Tibial nerve (tissue), 4 donors: ENCODE measurements around the gene CDKN1A. TPM values are rescaled to one million over a fixed set of nuclear protein-coding genes. Genes with fewer than 3 reads are reported as not detected.

ENCODE experiments used
- DNase-seq, 2 donors: peaks; one replicate each; pipeline ENCODE4 v3.0.0-alpha.2; 2019; ENCODE audit warnings: low spot score in 2 of 2
- H3K27ac ChIP-seq, 4 donors: fragments of 200-600 bp; sonication (generic) in 3 of 4; one replicate each; pipeline ENCODE4 v1.5.1; 2017 to 2019; ENCODE audit warnings: mild to moderate bottlenecking in 1 of 4
- H3K27me3 ChIP-seq, 2 donors: fragments of 200-600 bp; sonication (generic) in 1 of 2; one replicate each; pipeline versions ENCODE4 v1.5.1 to v1.6.0; 2017 to 2019
- H3K36me3 ChIP-seq, 3 donors: fragments of 200-600 bp; sonication (generic); one replicate each; pipeline ENCODE4 v1.5.1; 2018 to 2019
- H3K4me1 ChIP-seq, 4 donors: fragments of 200-600 bp; sonication (generic) in 3 of 4; one replicate each; pipeline ENCODE4 v1.5.1; 2017 to 2019
- H3K4me3 ChIP-seq, 4 donors: fragments of 200-600 bp; sonication (generic) in 3 of 4; one replicate each; pipeline ENCODE4 v1.5.1; 2017 to 2019; ENCODE audit warnings: mild to moderate bottlenecking in 1 of 4, moderate library complexity in 1 of 4
- H3K9me3 ChIP-seq, 4 donors: fragments of 200-600 bp; sonication (generic) in 3 of 4; one replicate each; pipeline ENCODE4 v1.5.1; 2017 to 2019
- EP300 ChIP-seq, 2 donors: sonication (generic); formaldehyde crosslinking; IDR thresholded peaks; one replicate each; pipeline ENCODE4 v1.6.1; 2017; ENCODE audit warnings: antibody characterized with exemption in 2 of 2, mild to moderate bottlenecking in 1 of 2
- POLR2A ChIP-seq, 2 donors: fragments of 450-650 bp; IDR thresholded peaks; one replicate each; pipeline ENCODE4 v1.6.1; 2017; ENCODE audit warnings: antibody characterized with exemption in 2 of 2, mild to moderate bottlenecking in 2 of 2, moderate library complexity in 2 of 2
- WGBS, 2 donors: methylation state at CpG; one replicate each; pipeline ENCODE4 v1.1.5; 2018; 5-methylcytosine and 5-hydroxymethylcytosine counted together
- small RNA-seq: library from RNA; depleted of rRNA; stranded (forward); fragments of <200 nt; gene quantifications from one replicate; pipeline ENCODE3, GENCODE V24; 2016
- total RNA-seq, 4 donors: library from RNA; depleted of rRNA; stranded (reverse); fragments of >200 nt; gene quantifications; one replicate each; pipeline ENCODE4 v1.1.0, GENCODE V29; 2016
- TF ChIP-seq, protein P1 (sequence below), 5 experiments: fragments of 200-600 bp in 3 of 5; fragments of 450-650 bp in 2 of 5; sonication (generic) in 3 of 5; IDR thresholded peaks; one replicate each; pipeline ENCODE4 v1.5.1; 2016 to 2019; ENCODE audit warnings: antibody characterized with exemption in 5 of 5, mild to moderate bottlenecking in 3 of 5, moderate library complexity in 2 of 5

CDKN1A gene
- total RNA-seq, 4 donors from 2014 or later: 112 to 142 (median 124) TPM

DNA sequence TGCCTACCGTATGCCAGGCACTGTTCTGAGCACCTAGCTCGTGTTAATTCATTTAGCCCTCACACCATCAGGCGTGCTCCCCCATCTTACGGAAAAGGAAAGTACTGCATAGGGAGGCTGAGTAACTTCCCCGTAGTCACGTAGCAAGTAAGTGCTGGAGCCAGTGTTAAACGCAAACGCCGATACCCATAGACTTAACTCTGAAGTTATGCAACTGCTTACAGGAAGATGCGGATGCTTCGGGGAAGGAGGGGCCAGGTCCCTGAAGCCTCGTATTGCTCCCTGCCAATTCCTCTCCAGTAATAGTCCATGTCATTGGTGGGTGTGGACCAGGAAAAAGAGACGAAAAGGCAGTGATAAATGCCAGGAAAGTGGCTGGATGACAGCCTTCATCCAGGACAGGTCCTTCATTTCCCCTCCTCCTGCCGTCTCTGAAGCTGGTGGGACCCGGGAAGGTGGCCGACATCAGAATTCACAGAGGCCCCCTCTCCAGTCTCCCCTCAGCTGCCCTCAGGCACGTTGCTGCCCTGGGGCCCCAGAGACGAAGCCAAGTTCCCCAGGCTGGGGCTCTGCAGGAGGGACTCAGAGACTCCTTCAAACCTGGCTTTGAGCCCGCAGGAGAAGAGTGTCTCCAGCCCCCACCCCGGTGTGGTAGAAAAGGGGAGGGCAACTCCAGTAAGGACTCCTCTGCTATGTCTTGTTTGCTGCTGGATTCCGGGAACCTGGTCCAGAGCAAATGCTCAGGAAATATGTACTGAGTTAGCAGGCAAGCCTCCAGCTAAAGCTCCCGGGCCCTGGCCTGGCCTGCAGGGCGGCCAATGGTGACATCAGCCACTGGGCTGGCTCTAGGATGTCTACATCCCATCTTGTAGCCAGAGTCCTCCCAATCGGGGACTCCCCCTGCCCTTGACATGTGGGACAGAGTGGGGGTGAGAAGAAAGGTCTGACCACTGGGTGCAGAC is 56.9 kb downstream of the CDKN1A start:
- peak; percentile 73 to 86 for DNase-seq
- H3K4me3 ChIP-seq: peak overlapping the region in 2 of 4 donors; percentile 10 to 29
- TF ChIP-seq, protein P1, sequence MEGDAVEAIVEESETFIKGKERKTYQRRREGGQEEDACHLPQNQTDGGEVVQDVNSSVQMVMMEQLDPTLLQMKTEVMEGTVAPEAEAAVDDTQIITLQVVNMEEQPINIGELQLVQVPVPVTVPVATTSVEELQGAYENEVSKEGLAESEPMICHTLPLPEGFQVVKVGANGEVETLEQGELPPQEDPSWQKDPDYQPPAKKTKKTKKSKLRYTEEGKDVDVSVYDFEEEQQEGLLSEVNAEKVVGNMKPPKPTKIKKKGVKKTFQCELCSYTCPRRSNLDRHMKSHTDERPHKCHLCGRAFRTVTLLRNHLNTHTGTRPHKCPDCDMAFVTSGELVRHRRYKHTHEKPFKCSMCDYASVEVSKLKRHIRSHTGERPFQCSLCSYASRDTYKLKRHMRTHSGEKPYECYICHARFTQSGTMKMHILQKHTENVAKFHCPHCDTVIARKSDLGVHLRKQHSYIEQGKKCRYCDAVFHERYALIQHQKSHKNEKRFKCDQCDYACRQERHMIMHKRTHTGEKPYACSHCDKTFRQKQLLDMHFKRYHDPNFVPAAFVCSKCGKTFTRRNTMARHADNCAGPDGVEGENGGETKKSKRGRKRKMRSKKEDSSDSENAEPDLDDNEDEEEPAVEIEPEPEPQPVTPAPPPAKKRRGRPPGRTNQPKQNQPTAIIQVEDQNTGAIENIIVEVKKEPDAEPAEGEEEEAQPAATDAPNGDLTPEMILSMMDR (IDR thresholded peaks at IDR 0.05): peak in 1 of 5 experiments; percentile 18
- peak; percentile 35 to 80 for TF ChIP-seq EP300 (IDR thresholded peaks at IDR 0.05)
- TF ChIP-seq POLR2A (IDR thresholded peaks at IDR 0.05): peak in 1 of 2 donors; percentile 21
- H3K27me3 ChIP-seq: no peaks in the 10 kb centered on the region
- 15 to 16% methylated on average over 19 to 24 of the region's 24 CpGs for WGBS, 2 donors
- H3K27ac ChIP-seq: peak overlapping the region; percentile 54 to 85 (median 68)
- H3K9me3 ChIP-seq: no peaks in the 10 kb centered on the region
- no peaks in the 10 kb centered on the region for H3K36me3 ChIP-seq
- peaks cover 0 to 20% (median 10%) of the 10 kb centered on the region in 4 donors for H3K4me1 ChIP-seq

Small RNA genes lying within 50 kb of the gene (small RNA-seq; reads per million reads assigned to genes)
- gene RF00019 (not detected), gene RNU1-88P (not detected)

Other genes starting within 250 kb of the CDKN1A start
- not detected for gene PXT1, start 235.9 kb upstream of the CDKN1A start, total RNA-seq
- 10 to 100 TPM; 48.6 to 64.9 (median 51.8) TPM for gene KCTD20, start 235.7 kb upstream of the CDKN1A start, total RNA-seq
- 10 to 100 TPM; 38.1 to 61.7 (median 49.1) TPM for gene STK38, start 131.2 kb upstream of the CDKN1A start, total RNA-seq
- gene SRSF3, start 84.4 kb upstream of the CDKN1A start, total RNA-seq: 100 to 1,000 TPM; 185 to 260 (median 221) TPM
- 1 to 10 TPM in 1 of 4 donors, under 1 TPM in 3; 0.30 to 1.0 (median 0.63) TPM for gene RAB44, start 19.1 kb downstream of the CDKN1A start, total RNA-seq
- gene CPNE5, start 160.7 kb downstream of the CDKN1A start, total RNA-seq: 1 to 10 TPM in 2 of 4 donors, under 1 TPM in 2; 0.39 to 3.0 (median 1.4) TPM
- gene PPIL1, start 196.1 kb downstream of the CDKN1A start, total RNA-seq: 10 to 100 TPM in 2 of 4 donors, 1 to 10 TPM in 2; 9.2 to 19.8 (median 13.0) TPM
- gene C6orf89, start 207.2 kb downstream of the CDKN1A start, total RNA-seq: 10 to 100 TPM; 41.1 to 57.9 (median 52.3) TPM